Esophagus squamous epithelium (tissue), 5 donors: ENCODE data around the gene SP8. TPM values are rescaled to one million over a fixed set of nuclear protein-coding genes. Genes with fewer than 3 reads are reported as not detected.

ENCODE experiments used
- DNase-seq: peaks from one replicate; lab custom pipeline; 2025; lab: John Stamatoyannopoulos, UW
- H3K27ac ChIP-seq, 4 donors: fragments of 200-600 bp; sonication (generic); one replicate each; pipeline ENCODE4 v1.5.1; 2016 to 2019; ENCODE audit warnings: mild to moderate bottlenecking in 1 of 4
- H3K27me3 ChIP-seq, 4 donors: fragments of 200-600 bp; sonication (generic); 1 replicate in 3 of 4; 2 replicates in 1 of 4; pipeline versions ENCODE4 v1.5.1 to v1.6.0; 2017 to 2021; ENCODE audit warnings: antibody characterized with exemption in 1 of 4
- H3K36me3 ChIP-seq, 3 donors: fragments of 200-600 bp; sonication (generic); one replicate each; pipeline ENCODE4 v1.5.1; 2016 to 2019
- H3K4me1 ChIP-seq, 3 donors: fragments of 200-600 bp; sonication (generic); one replicate each; pipeline ENCODE4 v1.5.1; 2017 to 2019
- H3K4me3 ChIP-seq, 4 donors: fragments of 200-600 bp; sonication (generic); 1 replicate in 3 of 4; 2 replicates in 1 of 4; pipeline ENCODE4 v1.5.1; 2016 to 2019; ENCODE audit warnings: mild to moderate bottlenecking in 2 of 4, moderate library complexity in 1 of 4
- H3K9me3 ChIP-seq, 3 donors: fragments of 200-600 bp; sonication (generic); one replicate each; pipeline ENCODE4 v1.5.1; 2016 to 2019
- POLR2A ChIP-seq, 4 donors: fragments of 450-650 bp; IDR thresholded peaks; one replicate each; pipeline ENCODE4 v1.6.1; 2017; ENCODE audit warnings: antibody characterized with exemption in 4 of 4, mild to moderate bottlenecking in 4 of 4, moderate library complexity in 3 of 4
- WGBS, 2 donors: methylation state at CpG; one replicate each; pipeline ENCODE4 v1.1.5; 2018; 5-methylcytosine and 5-hydroxymethylcytosine counted together
- intact Hi-C: fragments of 100-400 bp; cut with DNase I; formaldehyde crosslinking; loops from one replicate; pipeline ENCODE4 v1.15.0; 2022
- total RNA-seq, 4 donors: library from RNA; depleted of rRNA; stranded (reverse); fragments of >200 nt; gene quantifications; one replicate each; pipeline ENCODE4 v1.1.0, GENCODE V29; 2016
- TF ChIP-seq, protein P1 (sequence below), 6 experiments: fragments of 450-650 bp in 4 of 6; fragments of 200-600 bp in 2 of 6; sonication (generic) in 2 of 6; IDR thresholded peaks; one replicate each; pipeline ENCODE4 v1.5.1; 2016 to 2019; ENCODE audit warnings: antibody characterized with exemption in 6 of 6, mild to moderate bottlenecking in 4 of 6, moderate library complexity in 4 of 6
- donor health status: DM: yes; HTN: yes; CAD: no.

Gene SP8
- total RNA-seq, 4 donors from 2014 or later: not detected

- intact Hi-C loops: loop anchor here (10.0 kb wide), 1 partner anchor 987 kb away; no protein-coding TSS in a partner anchor
- WGBS, 2 donors: 10 to 21% methylated on average over 17 to 23 of the region's 30 CpGs
- no peak for DNase-seq
- peaks cover 7 to 19% (median 8%) of the 10 kb centered on the region in 3 donors for H3K4me1 ChIP-seq
- H3K9me3 ChIP-seq: no peaks in the 10 kb centered on the region
- no peak overlapping the region for H3K27ac ChIP-seq
- TF ChIP-seq, protein P1, sequence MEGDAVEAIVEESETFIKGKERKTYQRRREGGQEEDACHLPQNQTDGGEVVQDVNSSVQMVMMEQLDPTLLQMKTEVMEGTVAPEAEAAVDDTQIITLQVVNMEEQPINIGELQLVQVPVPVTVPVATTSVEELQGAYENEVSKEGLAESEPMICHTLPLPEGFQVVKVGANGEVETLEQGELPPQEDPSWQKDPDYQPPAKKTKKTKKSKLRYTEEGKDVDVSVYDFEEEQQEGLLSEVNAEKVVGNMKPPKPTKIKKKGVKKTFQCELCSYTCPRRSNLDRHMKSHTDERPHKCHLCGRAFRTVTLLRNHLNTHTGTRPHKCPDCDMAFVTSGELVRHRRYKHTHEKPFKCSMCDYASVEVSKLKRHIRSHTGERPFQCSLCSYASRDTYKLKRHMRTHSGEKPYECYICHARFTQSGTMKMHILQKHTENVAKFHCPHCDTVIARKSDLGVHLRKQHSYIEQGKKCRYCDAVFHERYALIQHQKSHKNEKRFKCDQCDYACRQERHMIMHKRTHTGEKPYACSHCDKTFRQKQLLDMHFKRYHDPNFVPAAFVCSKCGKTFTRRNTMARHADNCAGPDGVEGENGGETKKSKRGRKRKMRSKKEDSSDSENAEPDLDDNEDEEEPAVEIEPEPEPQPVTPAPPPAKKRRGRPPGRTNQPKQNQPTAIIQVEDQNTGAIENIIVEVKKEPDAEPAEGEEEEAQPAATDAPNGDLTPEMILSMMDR (IDR thresholded peaks at IDR 0.05): no peak
- TF ChIP-seq POLR2A (IDR thresholded peaks at IDR 0.05): no peak
- H3K36me3 ChIP-seq: no peaks in the 10 kb centered on the region
- H3K27me3 ChIP-seq: peaks cover 8 to 100% (median 28%) of the 10 kb centered on the region in 4 donors
- peak overlapping the region in 3 of 4 donors; percentile 10 to 58 (median 34) for H3K4me3 ChIP-seq
Measured at GRCh38 chr7:20777377-20778062, 9.2 kb downstream of the SP8 start.

DNA sequence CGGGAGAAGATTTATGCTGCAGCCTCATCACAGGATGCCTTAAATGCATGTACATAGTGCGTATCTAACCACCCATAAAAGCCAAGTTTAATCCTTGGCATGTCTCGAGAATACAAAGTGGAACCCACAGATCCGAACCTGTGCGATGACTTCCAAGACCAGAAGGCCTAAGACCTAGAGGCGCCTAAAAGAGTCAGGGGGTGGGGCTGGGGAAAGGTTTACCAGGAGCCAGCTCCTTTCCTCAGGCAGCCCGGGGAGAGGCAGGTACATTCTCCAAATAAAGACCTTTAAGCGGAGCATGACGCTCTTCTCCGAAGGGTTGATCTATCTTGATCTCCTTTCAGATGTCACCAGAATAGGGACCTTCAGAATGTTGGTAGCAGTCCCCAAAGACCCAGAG, 9.7 kb downstream of the SP8 start:
- Histone ChIP-seq H3K4me3 (no peak overlapping the region), H3K4me1 (peaks cover 7 to 19% (median 8%) of the 10 kb centered on the region in 3 donors), H3K27me3 (peaks cover 8 to 99% (median 28%) of the 10 kb centered on the region in 4 donors), H3K36me3 (no peaks in the 10 kb centered on the region), H3K9me3 (no peaks in the 10 kb centered on the region), H3K27ac (no peak overlapping the region)
- 20 to 23% methylated on average over 8 to 9 of the region's 10 CpGs for WGBS, 2 donors
- TF ChIP-seq POLR2A (IDR thresholded peaks at IDR 0.05): no peak
- TF ChIP-seq, protein P1 (IDR thresholded peaks at IDR 0.05): no peak
- no peak for DNase-seq
- intact Hi-C loops: loop anchor here (10.0 kb wide), 1 partner anchor 988 kb away; no protein-coding TSS in a partner anchor

GRCh38 chr7:20776214-20776911, 10.3 kb downstream of the SP8 start:
- intact Hi-C loops: loop anchor here (10.0 kb wide), 1 partner anchor 988 kb away; no protein-coding TSS in a partner anchor
- H3K27ac ChIP-seq: no peak overlapping the region
- peaks cover 8 to 98% (median 28%) of the 10 kb centered on the region in 4 donors for H3K27me3 ChIP-seq
- 18 to 24% methylated on average over 15 to 29 of the region's 29 CpGs for WGBS, 2 donors
- H3K9me3 ChIP-seq: no peaks in the 10 kb centered on the region
- H3K4me1 ChIP-seq: peaks cover 7 to 19% (median 8%) of the 10 kb centered on the region in 3 donors
- no peaks in the 10 kb centered on the region for H3K36me3 ChIP-seq
- TF ChIP-seq POLR2A (IDR thresholded peaks at IDR 0.05): no peak
- TF ChIP-seq, protein P1 (IDR thresholded peaks at IDR 0.05): no peak
- H3K4me3 ChIP-seq: no peak overlapping the region
- no peak for DNase-seq

- H3K27ac ChIP-seq: no peak overlapping the region
- no peak for DNase-seq
- WGBS, 2 donors: 73 to 94% methylated on average over 1 of the region's 1 CpG
- no peak for TF ChIP-seq POLR2A (IDR thresholded peaks at IDR 0.05)
- TF ChIP-seq, protein P1 (IDR thresholded peaks at IDR 0.05): no peak
- H3K27me3 ChIP-seq: no peaks in the 10 kb centered on the region
- intact Hi-C loops: no loop called here
- H3K9me3 ChIP-seq: no peaks in the 10 kb centered on the region
- no peaks in the 10 kb centered on the region for H3K36me3 ChIP-seq
- H3K4me1 ChIP-seq: no peaks in the 10 kb centered on the region
- H3K4me3 ChIP-seq: no peak overlapping the region
Measured at GRCh38 chr7:20754001-20754400, 32.7 kb downstream of the SP8 start.

DNA sequence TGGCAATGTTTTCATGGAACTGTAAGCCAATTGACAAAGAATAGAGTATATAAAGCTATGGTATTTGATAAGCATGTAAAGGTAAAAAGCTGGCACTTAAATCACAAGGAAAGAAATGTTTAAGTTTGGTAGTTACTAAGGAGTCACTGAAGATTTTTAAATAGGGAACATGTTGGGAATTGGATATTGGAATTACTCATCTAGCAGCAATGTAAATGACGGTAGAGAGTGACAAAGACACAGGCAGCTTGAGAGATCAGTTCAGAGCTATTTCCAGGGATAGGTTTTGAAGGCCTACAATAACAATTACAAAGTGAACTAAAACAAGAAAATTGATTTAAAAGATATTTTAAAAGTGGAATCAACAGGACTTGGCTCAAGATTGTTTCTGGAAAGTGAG, 36.8 kb downstream of the SP8 start:
- Histone ChIP-seq H3K9me3 (no peaks in the 10 kb centered on the region), H3K4me1 (no peaks in the 10 kb centered on the region), H3K36me3 (no peaks in the 10 kb centered on the region), H3K27ac (no peak overlapping the region), H3K4me3 (no peak overlapping the region), H3K27me3 (no peaks in the 10 kb centered on the region)
- 29 to 50% methylated on average over 1 of the region's 1 CpG for WGBS, 2 donors
- TF ChIP-seq POLR2A (IDR thresholded peaks at IDR 0.05): no peak
- TF ChIP-seq, protein P1 (IDR thresholded peaks at IDR 0.05): no peak
- no peak for DNase-seq
- intact Hi-C loops: no loop called here
